ENCODE results near the gene KRT86. TPM values are rescaled to one million over a fixed set of nuclear protein-coding genes. Genes with fewer than 3 reads are reported as not detected.

The KRT86 gene
- total and polyA plus RNA-seq, 2 experiments from 2014 or later = 0.16 TPM; not detected in 1

DNA sequence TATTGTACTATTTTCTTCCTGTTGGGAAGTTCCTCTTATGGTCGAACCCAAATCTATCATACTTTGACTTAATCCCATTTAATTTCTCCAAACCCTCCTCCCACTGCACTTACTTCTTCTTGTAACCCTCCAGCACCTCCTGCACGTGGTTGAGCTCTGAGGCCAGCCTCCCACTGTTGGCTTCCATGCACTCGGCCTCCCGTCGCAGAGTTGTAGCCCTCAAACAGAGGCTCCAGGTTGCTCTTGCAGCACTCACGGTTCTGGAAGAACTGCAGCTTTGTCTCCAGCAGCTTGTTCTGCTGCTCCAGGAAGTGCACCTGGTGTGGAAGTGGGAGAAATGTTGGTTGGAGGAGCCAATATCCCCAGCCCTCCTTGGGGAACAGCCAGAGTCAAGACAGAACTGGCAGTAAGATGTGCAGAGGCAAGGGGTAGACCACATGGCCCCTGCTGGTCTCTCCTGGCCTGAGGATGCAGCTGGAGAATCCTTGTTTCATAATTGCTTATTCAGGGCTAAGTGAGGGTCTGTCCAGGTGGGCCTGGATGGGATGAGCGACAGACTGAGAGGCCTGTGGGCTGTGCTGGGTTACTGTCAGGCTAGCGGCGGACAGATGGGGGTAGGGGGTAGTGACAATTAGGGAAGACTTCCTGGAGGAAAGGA is 18.4 kb upstream of the KRT86 start:
- Mint-ChIP-seq H3K27ac (no peak overlapping the region), H3K27me3 (ENCODE audit: insufficient read depth, low read depth, poor library complexity) (peaks cover 49% of the 10 kb centered on the region), H3K4me1 (peaks cover 15% of the 10 kb centered on the region), H3K4me3 (no peak overlapping the region), H3K36me3 (ENCODE audit: low read depth) (0 out of 3 replicates have a peak, but pooled peaks cover 4% of the 10 kb centered on the region), H3K9me3 (peaks cover 21% of the 10 kb centered on the region)
- H3K4me3 ChIP-seq = no peak overlapping the region
- H3K36me3 ChIP-seq (ENCODE audit: insufficient read depth) = no peaks in the 10 kb centered on the region
- no peaks in the 10 kb centered on the region for H3K79me2 ChIP-seq (replicated peaks; ENCODE audit: insufficient read depth)
- H3K4me2 ChIP-seq = no peak overlapping the region
- peaks cover 54% of the 10 kb centered on the region for H3K27me3 ChIP-seq (ENCODE audit: insufficient read depth)
- no peak for DNase-seq (ENCODE audit: low spot score)
- no peak overlapping the region for H3K27ac ChIP-seq (ENCODE audit: low read depth)
- H4K20me1 ChIP-seq (replicated peaks; ENCODE audit: insufficient read depth) = no peaks in the 10 kb centered on the region; the same call in 1 of the 2 replicates
- no peak overlapping the region for H2AFZ ChIP-seq
- no peaks in the 10 kb centered on the region for H3K9me2 ChIP-seq (ENCODE audit: insufficient read depth)
- TF ChIP-seq ZNF462 (CRISPR knock-in tag; IDR thresholded peaks at IDR 0.05) = no peak
- no peak for TF ChIP-seq ZNF331 (CRISPR knock-in tag; IDR thresholded peaks at IDR 0.05; ENCODE audit: low read depth)
- no peak for TF ChIP-seq JUNB (IDR thresholded peaks at IDR 0.05; ENCODE audit: unreplicated experiment)
- TF ChIP-seq CREB1 (CRISPR knock-in tag; IDR thresholded peaks at IDR 0.05; ENCODE audit: low read depth) = no peak
- TF ChIP-seq POLR2AphosphoS5 (IDR thresholded peaks at IDR 0.05; ENCODE audit: low read depth) = no peak
- TF ChIP-seq, protein P1, sequence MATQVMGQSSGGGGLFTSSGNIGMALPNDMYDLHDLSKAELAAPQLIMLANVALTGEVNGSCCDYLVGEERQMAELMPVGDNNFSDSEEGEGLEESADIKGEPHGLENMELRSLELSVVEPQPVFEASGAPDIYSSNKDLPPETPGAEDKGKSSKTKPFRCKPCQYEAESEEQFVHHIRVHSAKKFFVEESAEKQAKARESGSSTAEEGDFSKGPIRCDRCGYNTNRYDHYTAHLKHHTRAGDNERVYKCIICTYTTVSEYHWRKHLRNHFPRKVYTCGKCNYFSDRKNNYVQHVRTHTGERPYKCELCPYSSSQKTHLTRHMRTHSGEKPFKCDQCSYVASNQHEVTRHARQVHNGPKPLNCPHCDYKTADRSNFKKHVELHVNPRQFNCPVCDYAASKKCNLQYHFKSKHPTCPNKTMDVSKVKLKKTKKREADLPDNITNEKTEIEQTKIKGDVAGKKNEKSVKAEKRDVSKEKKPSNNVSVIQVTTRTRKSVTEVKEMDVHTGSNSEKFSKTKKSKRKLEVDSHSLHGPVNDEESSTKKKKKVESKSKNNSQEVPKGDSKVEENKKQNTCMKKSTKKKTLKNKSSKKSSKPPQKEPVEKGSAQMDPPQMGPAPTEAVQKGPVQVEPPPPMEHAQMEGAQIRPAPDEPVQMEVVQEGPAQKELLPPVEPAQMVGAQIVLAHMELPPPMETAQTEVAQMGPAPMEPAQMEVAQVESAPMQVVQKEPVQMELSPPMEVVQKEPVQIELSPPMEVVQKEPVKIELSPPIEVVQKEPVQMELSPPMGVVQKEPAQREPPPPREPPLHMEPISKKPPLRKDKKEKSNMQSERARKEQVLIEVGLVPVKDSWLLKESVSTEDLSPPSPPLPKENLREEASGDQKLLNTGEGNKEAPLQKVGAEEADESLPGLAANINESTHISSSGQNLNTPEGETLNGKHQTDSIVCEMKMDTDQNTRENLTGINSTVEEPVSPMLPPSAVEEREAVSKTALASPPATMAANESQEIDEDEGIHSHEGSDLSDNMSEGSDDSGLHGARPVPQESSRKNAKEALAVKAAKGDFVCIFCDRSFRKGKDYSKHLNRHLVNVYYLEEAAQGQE (IDR thresholded peaks at IDR 0.05; ENCODE audit: unreplicated experiment) = no peak
- no peak for TF ChIP-seq EZH2 (IDR thresholded peaks at IDR 0.05; ENCODE audit: low read depth, unreplicated experiment)
- TF ChIP-seq STAT1 (IDR thresholded peaks at IDR 0.05; ENCODE audit: unreplicated experiment) = no peak
- TF ChIP-seq, protein P2, sequence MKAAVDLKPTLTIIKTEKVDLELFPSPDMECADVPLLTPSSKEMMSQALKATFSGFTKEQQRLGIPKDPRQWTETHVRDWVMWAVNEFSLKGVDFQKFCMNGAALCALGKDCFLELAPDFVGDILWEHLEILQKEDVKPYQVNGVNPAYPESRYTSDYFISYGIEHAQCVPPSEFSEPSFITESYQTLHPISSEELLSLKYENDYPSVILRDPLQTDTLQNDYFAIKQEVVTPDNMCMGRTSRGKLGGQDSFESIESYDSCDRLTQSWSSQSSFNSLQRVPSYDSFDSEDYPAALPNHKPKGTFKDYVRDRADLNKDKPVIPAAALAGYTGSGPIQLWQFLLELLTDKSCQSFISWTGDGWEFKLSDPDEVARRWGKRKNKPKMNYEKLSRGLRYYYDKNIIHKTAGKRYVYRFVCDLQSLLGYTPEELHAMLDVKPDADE (IDR thresholded peaks at IDR 0.05) = no peak
- TF ChIP-seq ZNF114 (CRISPR knock-in tag; IDR thresholded peaks at IDR 0.05) = no peak
- no peak for TF ChIP-seq NANOG (IDR thresholded peaks at IDR 0.05; ENCODE audit: borderline replicate concordance)
- TF ChIP-seq, protein P3, sequence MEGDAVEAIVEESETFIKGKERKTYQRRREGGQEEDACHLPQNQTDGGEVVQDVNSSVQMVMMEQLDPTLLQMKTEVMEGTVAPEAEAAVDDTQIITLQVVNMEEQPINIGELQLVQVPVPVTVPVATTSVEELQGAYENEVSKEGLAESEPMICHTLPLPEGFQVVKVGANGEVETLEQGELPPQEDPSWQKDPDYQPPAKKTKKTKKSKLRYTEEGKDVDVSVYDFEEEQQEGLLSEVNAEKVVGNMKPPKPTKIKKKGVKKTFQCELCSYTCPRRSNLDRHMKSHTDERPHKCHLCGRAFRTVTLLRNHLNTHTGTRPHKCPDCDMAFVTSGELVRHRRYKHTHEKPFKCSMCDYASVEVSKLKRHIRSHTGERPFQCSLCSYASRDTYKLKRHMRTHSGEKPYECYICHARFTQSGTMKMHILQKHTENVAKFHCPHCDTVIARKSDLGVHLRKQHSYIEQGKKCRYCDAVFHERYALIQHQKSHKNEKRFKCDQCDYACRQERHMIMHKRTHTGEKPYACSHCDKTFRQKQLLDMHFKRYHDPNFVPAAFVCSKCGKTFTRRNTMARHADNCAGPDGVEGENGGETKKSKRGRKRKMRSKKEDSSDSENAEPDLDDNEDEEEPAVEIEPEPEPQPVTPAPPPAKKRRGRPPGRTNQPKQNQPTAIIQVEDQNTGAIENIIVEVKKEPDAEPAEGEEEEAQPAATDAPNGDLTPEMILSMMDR (conservative IDR thresholded peaks at IDR 0.05; ENCODE audit: low read depth in 2 of 2) = no peak
- no peak for TF ChIP-seq EZH2phosphoT487 (IDR thresholded peaks at IDR 0.05; ENCODE audit: unreplicated experiment)
- no peaks in the 10 kb centered on the region for H3K4me1 ChIP-seq (ENCODE audit: insufficient read depth)
- no peaks in the 10 kb centered on the region for H3F3A ChIP-seq (replicated peaks; ENCODE audit: low read depth)
- ATAC-seq = no peak
